Measurements from ENCODE around the gene SRSF6. TPM values are rescaled to one million over a fixed set of nuclear protein-coding genes. Genes with fewer than 3 reads are reported as not detected.
"Not testable (repeated sequence)": the region's sequence is repeated elsewhere in the genome, so short reads cannot be mapped to it uniquely, and the experiment has no call there.

The SRSF6 gene
- polyA plus RNA-seq (ENCODE audit: low read depth in 6 of 6), result 10 to 100 TPM; 43.3 to 72.5 (median 53.9) TPM

DNA sequence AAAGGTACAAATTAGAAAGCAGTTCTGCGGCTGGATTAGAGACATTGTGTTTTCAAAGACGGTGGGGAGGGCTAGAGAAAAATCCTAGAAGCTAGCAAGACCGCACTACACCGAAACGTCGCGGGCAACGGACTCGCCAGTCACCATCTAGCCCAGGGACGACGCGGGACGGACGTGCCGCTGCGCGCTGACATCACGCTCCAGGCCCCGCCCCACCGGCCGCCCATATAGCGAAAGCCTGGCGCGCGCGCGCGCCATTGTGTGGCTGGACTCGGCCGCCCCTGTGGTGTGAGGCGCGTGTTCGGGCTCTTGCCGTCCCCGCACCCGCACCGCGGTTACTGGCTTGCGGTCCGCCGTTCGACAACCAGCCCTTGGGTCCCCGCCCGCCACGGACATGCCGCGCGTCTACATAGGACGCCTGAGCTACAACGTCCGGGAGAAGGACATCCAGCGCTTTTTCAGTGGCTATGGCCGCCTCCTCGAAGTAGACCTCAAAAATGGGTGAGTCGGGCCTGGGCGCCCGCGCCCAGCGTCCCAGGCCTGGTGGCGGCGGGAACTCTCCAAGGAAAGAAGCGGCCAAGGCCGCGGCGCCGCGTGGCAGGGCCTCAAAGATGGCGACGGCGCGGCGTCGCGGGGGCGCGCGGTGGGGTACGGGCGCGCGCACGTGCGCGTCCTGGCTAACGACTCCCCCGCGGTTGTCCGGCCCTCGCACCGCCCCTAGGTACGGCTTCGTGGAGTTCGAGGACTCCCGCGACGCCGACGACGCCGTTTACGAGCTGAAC, at the start of gene SRSF6:
Gene SRSF6 (plus strand): TSS at position 257 of the 782 bp plus-strand sequence. CDS start 138 bp downstream, at position 395.
- ATAC-seq (ENCODE audit: low read depth in 2 of 2), result peak; percentile 81 to 82
- H3K36me3 Mint-ChIP-seq, result peaks cover 16 to 17% of the 10 kb centered on the region in 2 donors
- peaks cover 6 to 19% (median 17%) of the 10 kb centered on the region in 3 donors for H3K27me3 Mint-ChIP-seq
- peak within 1 kb of the TSS; percentile 89 to 99 (median 97) for H3K4me3 Mint-ChIP-seq
- peak; percentile 93 for DNase-seq
- peaks cover 18 to 34% (median 23%) of the 10 kb centered on the region in 3 donors for H3K4me1 Mint-ChIP-seq
- H3K27ac Mint-ChIP-seq, result peak within 1 kb of the TSS; percentile 95 to 100 (median 98)
- H3K9me3 Mint-ChIP-seq, result peaks cover 0 to 4% (median 0%) of the 10 kb centered on the region in 7 donors

DNA sequence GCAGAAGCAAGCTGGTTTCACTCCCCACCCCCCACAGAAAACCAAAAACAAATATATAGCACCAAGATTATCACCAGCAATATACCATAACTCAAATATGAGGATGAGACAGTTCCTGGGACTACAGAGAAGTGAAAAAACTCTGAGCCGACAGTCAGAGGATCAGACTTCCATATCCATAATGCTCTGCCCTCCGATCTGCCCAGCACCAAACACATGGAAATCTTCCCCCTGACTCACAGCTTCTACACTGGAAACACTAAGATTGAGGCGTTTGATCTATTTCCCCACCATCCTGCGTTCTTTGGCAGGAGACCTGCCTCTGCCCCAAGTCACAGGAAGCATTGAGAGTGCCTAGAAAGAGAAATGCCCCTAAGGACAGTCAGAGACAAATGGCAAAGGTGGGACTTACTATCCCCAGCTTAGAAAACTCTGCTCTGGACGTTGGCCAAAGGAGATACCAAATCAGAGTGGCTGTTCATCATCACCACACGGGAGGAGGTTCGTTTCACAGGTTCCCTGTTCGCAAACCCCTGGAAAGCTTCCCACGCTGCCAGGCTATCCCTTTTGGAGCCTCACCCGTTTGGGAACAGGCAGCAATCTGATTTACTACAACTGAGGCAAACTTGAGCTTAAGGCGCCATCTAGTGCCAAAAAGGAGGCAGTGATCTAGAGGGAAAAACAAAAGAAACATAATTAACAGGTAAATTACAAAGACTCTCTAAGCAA, 48.7 kb upstream of the SRSF6 start:
- Mint-ChIP-seq H3K4me1 (no peaks in the 10 kb centered on the region), H3K9me3 (peaks cover 0 to 41% (median 26%) of the 10 kb centered on the region in 7 donors), H3K36me3 (peaks cover 0 to 12% of the 10 kb centered on the region in 2 donors), H3K4me3 (no peak overlapping the region), H3K27ac (no peak overlapping the region), H3K27me3 (peaks cover 40 to 53% (median 49%) of the 10 kb centered on the region in 3 donors)
- DNase-seq (no peak), ATAC-seq (ENCODE audit: low read depth in 2 of 2) (no peak)

DNA sequence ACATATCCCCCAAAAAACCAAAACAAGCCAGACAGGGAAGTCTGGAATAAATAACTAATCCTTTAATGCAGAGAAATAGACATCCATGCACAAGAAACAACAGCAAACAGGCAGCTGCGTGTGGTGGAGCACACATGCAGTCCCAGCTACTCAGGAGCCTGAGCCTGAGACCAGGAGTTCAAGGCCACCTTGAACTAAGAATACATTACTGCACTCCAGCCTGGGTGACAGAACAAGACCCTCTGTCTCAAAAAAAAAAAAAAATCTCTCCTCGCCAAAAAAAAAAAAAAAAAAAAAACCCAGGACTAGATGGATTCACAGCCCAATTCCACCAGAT, 48.2 kb upstream of the SRSF6 start:
- no peak for ATAC-seq (ENCODE audit: low read depth in 2 of 2)
- Mint-ChIP-seq H3K4me3 (no peak overlapping the region), H3K9me3 (peaks cover 0 to 41% (median 26%) of the 10 kb centered on the region in 7 donors), H3K27me3 (peaks cover 40 to 49% (median 49%) of the 10 kb centered on the region in 3 donors), H3K36me3 (peaks cover 0 to 12% of the 10 kb centered on the region in 2 donors), H3K27ac (no peak overlapping the region), H3K4me1 (no peaks in the 10 kb centered on the region)
- DNase-seq, result no peak

DNA sequence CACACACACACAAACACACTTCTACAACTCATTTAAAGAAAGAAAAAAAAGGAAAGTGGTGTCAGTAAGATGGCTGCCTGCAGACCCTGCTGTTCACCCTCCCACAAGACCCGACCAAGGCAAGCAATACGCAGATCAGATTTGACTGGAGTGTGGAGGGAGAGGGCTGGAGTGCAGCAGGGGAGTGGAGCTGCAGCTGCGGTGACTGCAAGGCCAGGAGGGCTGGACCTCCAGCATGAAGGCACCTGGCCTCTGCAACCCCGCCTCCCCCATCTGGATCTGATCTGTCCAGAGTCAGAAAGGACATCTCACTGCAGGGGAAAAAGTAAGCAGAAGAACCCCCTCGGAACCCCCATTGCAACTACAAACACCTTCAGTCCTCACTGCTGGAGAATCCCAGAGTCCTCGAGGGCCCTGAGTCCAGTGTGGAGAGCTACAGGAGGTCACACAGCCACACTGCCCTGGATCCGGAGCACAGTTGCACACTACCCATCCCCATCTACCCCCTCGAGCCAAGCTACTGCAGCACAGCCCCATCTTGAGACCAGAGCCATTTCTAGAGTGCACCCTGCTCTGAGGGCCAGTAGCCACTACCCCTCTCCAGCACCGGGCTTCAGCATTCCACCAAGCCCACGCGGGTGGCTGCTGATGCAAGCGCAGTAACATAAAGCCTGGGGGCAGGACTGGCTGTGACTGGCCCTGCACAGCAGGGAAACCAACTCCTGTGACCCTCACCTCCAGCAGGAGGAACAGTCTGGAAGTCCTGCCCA, 41.9 kb upstream of the SRSF6 start:
- Mint-ChIP-seq H3K4me1 (no peaks in the 10 kb centered on the region), H3K36me3 (peaks cover under 1 to 21% of the 10 kb centered on the region in 2 donors), H3K9me3 (peaks cover 14 to 36% (median 34%) of the 10 kb centered on the region in 7 donors), H3K27ac (no peak overlapping the region), H3K4me3 (peak overlapping the region in 2 of 8 donors; percentile 44 to 66), H3K27me3 (peaks cover 8 to 43% (median 13%) of the 10 kb centered on the region in 3 donors)
- ATAC-seq (ENCODE audit: low read depth in 2 of 2), result no peak
- DNase-seq, result no peak

DNA sequence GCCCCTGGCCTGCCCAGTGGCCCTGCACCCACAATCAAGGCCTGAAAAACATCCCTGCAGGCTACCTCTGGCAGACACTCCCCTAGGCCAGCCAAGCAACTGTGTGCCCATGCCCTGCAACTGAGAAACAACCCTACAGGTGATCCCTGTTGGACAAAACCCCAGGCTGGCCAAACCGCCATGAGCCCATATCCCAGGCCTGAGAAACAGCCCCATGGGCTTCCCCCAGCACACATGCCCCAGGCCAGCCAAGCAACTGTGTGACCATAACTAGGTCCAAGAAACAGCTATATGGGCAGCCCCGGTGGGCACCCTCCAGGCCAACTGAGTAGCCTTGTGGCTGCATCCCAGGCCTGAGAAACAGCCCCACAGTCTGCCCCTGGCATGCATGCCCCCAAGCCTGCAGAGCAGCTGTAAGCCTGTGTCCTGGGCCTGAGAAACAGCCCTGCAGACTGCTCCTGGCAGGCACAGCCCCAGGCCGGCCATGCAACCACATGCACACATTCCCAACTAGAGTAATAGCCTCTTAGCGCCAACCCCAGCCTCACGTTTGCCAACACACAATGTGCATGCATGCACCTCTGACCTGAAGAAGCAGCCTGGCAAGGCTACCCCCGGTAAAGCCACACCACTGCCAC, 41.0 kb upstream of the SRSF6 start:
- no peak for DNase-seq
- no peaks in the 10 kb centered on the region for H3K4me1 Mint-ChIP-seq
- H3K9me3 Mint-ChIP-seq, result peaks cover 17 to 41% (median 39%) of the 10 kb centered on the region in 7 donors
- peaks cover 4 to 25% of the 10 kb centered on the region in 2 donors for H3K36me3 Mint-ChIP-seq
- H3K4me3 Mint-ChIP-seq, result no peak overlapping the region
- H3K27ac Mint-ChIP-seq, result no peak overlapping the region
- peaks cover 4 to 39% (median 9%) of the 10 kb centered on the region in 3 donors for H3K27me3 Mint-ChIP-seq
- ATAC-seq (ENCODE audit: low read depth in 2 of 2), result no peak

DNA sequence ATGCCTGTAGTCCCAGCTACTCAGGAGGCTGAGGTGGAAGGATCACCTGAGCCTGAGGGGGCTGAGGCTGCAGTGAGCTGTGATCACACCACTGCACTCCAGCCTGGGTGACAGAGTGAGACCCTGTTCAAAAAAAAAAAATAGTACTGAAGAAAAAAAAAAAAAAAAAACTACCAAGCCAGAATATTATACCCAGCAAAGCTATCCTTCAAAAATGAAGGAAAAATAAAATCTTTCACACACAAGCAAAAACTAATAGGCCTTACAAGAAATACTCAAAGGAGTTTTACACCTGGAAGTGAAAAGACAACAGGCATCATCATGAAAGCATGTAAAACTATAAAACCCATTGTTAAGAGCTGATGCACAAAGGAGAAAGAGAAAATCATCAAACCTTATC, 37.5 kb upstream of the SRSF6 start:
- Mint-ChIP-seq H3K36me3 (peaks cover 4 to 33% of the 10 kb centered on the region in 2 donors), H3K4me1 (no peaks in the 10 kb centered on the region), H3K27ac (no peak overlapping the region), H3K4me3 (no peak overlapping the region), H3K9me3 (peaks cover 17 to 50% (median 44%) of the 10 kb centered on the region in 7 donors), H3K27me3 (peaks cover 21 to 36% (median 22%) of the 10 kb centered on the region in 3 donors)
- DNase-seq, result no peak
- ATAC-seq (ENCODE audit: low read depth in 2 of 2), result no peak

DNA sequence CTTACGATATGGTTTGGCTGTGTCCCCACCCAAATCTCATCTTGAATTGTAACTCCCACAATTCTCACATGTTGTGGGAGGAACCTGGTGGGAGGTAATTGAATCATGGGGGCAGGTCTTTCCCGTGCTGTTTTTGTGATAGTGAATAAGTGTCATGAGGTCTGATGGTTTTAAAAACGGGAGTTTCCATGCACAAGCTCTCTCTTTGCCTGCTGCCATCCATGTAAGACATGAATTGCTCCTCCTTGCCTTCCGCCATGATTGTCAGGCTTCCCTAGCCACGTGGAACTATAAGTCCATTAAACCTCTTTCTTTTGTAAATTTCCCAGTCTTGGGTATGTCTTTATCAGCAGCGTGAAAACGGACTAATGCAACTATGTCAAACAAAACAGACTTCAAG, 36.8 kb upstream of the SRSF6 start:
- Mint-ChIP-seq H3K9me3 (peaks cover 17 to 50% (median 44%) of the 10 kb centered on the region in 7 donors), H3K27me3 (peaks cover 22 to 35% (median 27%) of the 10 kb centered on the region in 3 donors), H3K36me3 (peaks cover 4 to 33% of the 10 kb centered on the region in 2 donors)
- H3K4me1 Mint-ChIP-seq; ATAC-seq (ENCODE audit: low read depth in 2 of 2); H3K27ac Mint-ChIP-seq; DNase-seq; H3K4me3 Mint-ChIP-seq: not testable (repeated sequence)

DNA sequence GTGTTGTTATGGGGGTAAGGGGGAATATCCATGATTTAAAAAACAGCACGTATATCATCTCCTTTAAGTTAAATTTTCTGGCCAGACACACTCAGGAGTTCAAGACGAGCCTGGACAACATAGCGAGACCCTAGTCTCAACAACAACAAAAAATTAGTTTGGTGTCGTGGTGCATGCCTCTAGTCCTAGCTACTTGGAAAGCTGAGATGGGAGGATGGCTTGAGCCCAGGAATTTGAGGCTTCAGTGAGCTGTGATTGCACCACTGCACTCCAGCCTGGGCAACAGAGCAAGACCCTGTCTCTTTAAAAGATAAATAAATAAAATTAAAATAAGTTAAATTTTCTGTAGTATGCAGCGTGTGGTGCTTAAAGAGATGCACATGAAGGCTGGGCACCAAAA, 31.5 kb upstream of the SRSF6 start:
- DNase-seq (no peak), ATAC-seq (ENCODE audit: low read depth in 2 of 2) (no peak)
- peaks cover 30 to 45% (median 35%) of the 10 kb centered on the region in 3 donors for H3K27me3 Mint-ChIP-seq
- H3K4me1 Mint-ChIP-seq, result no peaks in the 10 kb centered on the region
- H3K27ac Mint-ChIP-seq, result no peak overlapping the region
- H3K9me3 Mint-ChIP-seq, result peaks cover 0 to 16% (median 6%) of the 10 kb centered on the region in 7 donors
- peaks cover under 1 to 8% of the 10 kb centered on the region in 2 donors for H3K36me3 Mint-ChIP-seq
- no peak overlapping the region for H3K4me3 Mint-ChIP-seq

DNA sequence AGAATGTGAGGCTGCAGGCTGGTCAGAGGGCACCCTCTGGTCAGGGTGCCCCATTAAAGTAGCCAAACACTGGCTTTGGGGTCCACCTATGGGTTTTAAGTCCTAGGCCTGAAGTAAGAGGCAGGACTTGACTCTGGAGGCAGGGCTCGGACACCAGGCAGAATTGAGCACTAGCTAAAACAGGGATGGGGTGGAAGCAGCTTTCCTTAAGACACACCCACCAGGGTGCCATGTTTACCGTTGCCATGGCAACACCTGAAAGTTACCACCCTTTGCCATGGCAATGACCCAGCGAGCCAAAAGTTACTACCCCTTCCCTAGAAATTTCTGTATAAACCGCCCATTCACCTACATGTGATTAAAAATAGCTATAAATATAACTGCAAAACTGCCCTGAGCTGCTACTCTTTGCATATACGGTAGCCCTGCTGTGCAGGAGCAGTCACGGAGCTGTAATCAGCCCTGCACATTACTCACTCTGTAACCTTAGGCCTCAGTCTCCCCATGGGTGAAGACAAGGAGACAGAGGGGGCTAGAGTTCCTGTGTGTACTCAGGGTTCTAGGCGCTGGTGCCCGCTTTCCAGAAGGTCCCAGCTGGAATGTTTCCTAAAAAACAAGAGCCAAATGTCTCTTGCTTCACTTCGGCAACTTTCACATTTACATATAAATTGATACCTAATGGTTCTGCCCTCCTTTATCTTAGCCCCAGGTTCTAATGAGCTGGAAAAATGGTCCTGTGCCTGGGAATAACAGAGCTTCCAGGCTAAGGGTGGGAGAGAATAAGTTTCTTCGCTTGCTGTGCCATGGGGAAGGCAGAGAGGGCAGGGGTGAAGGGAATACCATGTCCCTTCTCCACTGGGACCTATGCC, 27.2 kb upstream of the SRSF6 start:
- no peak overlapping the region for H3K4me3 Mint-ChIP-seq
- peaks cover 0 to 7% (median 0%) of the 10 kb centered on the region in 7 donors for H3K9me3 Mint-ChIP-seq
- no peak overlapping the region for H3K27ac Mint-ChIP-seq
- H3K36me3 Mint-ChIP-seq, result no peaks in the 10 kb centered on the region
- H3K27me3 Mint-ChIP-seq, result peaks cover 17 to 50% (median 40%) of the 10 kb centered on the region in 3 donors
- H3K4me1 Mint-ChIP-seq, result no peaks in the 10 kb centered on the region
- DNase-seq, result no peak
- no peak for ATAC-seq (ENCODE audit: low read depth in 2 of 2)

DNA sequence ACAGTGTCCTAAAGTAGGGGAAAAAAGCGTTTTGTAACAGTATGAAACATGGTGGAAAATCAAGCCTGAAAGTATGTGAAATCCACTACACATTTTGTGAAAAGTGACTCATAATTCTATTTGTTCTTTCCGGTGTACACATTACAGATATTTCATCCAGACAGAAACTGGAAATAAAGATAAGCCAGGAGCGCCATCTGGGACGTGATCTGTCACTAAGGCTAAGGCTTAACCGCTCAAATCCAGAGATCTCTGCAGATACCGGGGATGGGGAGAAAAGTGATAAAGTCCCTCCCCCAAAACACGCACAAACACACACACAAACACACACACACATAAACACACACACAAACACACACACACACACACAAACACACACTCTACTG, 26.6 kb upstream of the SRSF6 start:
- no peak overlapping the region for H3K27ac Mint-ChIP-seq
- ATAC-seq (ENCODE audit: low read depth in 2 of 2), result no peak
- no peaks in the 10 kb centered on the region for H3K36me3 Mint-ChIP-seq
- peaks cover 0 to 7% (median 0%) of the 10 kb centered on the region in 7 donors for H3K9me3 Mint-ChIP-seq
- no peaks in the 10 kb centered on the region for H3K4me1 Mint-ChIP-seq
- H3K4me3 Mint-ChIP-seq, result no peak overlapping the region
- DNase-seq, result no peak
- H3K27me3 Mint-ChIP-seq, result peaks cover 17 to 51% (median 34%) of the 10 kb centered on the region in 3 donors

DNA sequence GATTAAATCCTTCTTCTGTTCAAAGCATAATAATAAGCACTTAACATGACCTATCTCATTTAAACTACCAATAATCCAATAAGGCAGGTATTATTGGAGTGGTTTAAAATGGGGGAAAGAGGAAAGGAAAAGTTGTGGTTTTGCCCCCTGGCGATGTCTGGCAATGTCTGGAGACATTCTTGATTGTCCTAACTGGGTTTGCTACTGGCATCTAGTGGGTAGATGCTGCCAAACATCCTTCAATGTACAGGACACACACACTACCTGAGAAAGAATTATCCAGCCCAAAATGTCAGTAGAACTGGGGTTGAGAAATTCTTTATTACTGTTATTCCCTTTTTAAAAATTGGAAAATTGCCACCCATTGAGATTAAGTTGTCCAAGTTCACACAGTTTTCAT, 25.2 kb upstream of the SRSF6 start:
- Mint-ChIP-seq H3K4me1 (no peaks in the 10 kb centered on the region), H3K27ac (no peak overlapping the region), H3K27me3 (peaks cover 11 to 46% (median 25%) of the 10 kb centered on the region in 3 donors), H3K36me3 (no peaks in the 10 kb centered on the region), H3K9me3 (peaks cover 0 to 1% (median 0%) of the 10 kb centered on the region in 7 donors), H3K4me3 (no peak overlapping the region)
- DNase-seq (no peak), ATAC-seq (ENCODE audit: low read depth in 2 of 2) (no peak)

DNA sequence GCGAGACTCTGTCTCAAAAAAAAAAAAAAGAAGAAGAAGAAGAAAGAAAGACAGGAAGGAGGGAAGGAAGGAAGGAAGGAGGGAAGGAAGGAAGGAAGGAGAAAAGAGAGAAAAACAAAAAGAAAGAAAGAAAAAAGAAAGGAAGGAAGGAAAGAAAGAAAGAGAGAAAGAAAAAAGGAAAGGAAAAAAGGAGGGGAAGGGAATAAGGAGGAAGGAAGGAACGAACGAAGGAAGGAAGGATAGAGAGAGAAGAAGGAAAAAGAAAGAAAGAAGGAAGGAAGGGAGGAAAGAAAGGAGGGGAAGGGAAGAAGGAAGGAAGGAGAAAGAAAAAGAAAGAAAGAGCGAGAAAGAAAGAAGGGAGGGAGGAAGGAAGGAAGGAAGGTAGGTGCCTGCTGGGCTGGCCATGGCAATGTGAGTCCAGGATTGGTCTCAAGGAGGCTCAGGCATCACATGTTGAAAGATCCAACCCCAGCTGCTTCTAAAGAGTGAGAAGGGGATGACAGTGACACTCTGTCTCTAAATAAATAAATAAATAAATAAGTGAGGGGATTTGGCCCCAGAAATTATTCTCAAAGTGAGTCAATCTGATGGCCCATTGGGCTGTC, 24.3 kb upstream of the SRSF6 start:
- Mint-ChIP-seq H3K4me3 (no peak overlapping the region), H3K9me3 (no peaks in the 10 kb centered on the region), H3K36me3 (no peaks in the 10 kb centered on the region), H3K27ac (no peak overlapping the region), H3K27me3 (peaks cover 9 to 45% (median 21%) of the 10 kb centered on the region in 3 donors), H3K4me1 (peaks cover 0 to 7% (median 0%) of the 10 kb centered on the region in 3 donors)
- DNase-seq (no peak), ATAC-seq (ENCODE audit: low read depth in 2 of 2) (no peak)
